Prostate gland (tissue), 2 donors: ENCODE measurements around the gene ITPKB. TPM values are rescaled to one million over a fixed set of nuclear protein-coding genes. Genes with fewer than 3 reads are reported as not detected.

Experiments
- DNase-seq: peaks from one replicate; pipeline ENCODE4 v3.0.0-alpha.2; 2019; ENCODE audit warnings: low spot score
- H3K27ac ChIP-seq, 2 donors: fragments of 200-600 bp; sonication (generic); 2 replicates each; pipeline ENCODE4 v1.5.1; 2017 to 2019
- H3K27me3 ChIP-seq: fragments of 200-600 bp; sonication (generic); replicated peaks from 2 replicates; pipeline ENCODE4 v1.5.1; 2019; ENCODE audit not compliant: insufficient read depth
- H3K36me3 ChIP-seq, 2 donors: fragments of 200-600 bp; sonication (generic); 1 replicate in 1 of 2; 2 replicates in 1 of 2; pipeline versions ENCODE4 v1.5.1 to v1.8.1; 2017 to 2019
- H3K4me1 ChIP-seq: fragments of 200-600 bp; sonication (generic); replicated peaks from 2 replicates; pipeline ENCODE4 v1.5.1; 2019
- H3K4me3 ChIP-seq, 2 donors: fragments of 200-600 bp; sonication (generic); 2 replicates each; pipeline ENCODE4 v1.5.1; 2017 to 2019
- H3K9me3 ChIP-seq: fragments of 200-600 bp; sonication (generic); 2 replicates; pipeline ENCODE4 v1.5.1; 2017
- POLR2A ChIP-seq: fragments of 450-650 bp; IDR thresholded peaks from one replicate; pipeline ENCODE4 v1.6.1; 2016; ENCODE audit warnings: antibody characterized with exemption, mild to moderate bottlenecking
- POLR2AphosphoS5 ChIP-seq: sonication (generic); formaldehyde crosslinking; IDR thresholded peaks from one replicate; pipeline ENCODE4 v1.6.1; 2017; ENCODE audit warnings: antibody characterized with exemption
- WGBS: methylation state at CpG from one replicate; pipeline ENCODE4 v1.1.5; 2018; 5-methylcytosine and 5-hydroxymethylcytosine counted together
- intact Hi-C: fragments of 100-400 bp; cut with DNase I; formaldehyde crosslinking; loops from one replicate; pipeline ENCODE4 v1.14.2; 2022
- total RNA-seq, 2 donors: library from RNA; depleted of rRNA; stranded (reverse); fragments of >200 nt; gene quantifications; one replicate each; pipeline ENCODE4 v1.1.0, GENCODE V29; 2016
- TF ChIP-seq, protein P1 (sequence below), 4 experiments: fragments of 200-600 bp in 2 of 4; fragments of 450-650 bp in 2 of 4; sonication (generic) in 2 of 4; IDR thresholded peaks; 1 replicate in 3 of 4; 2 replicates in 1 of 4; pipeline ENCODE4 v1.5.1; 2016 to 2019; ENCODE audit warnings: antibody characterized with exemption in 4 of 4, mild to moderate bottlenecking in 2 of 4, moderate library complexity in 2 of 4

Gene ITPKB
- total RNA-seq, 2 donors from 2014 or later, result 47.5 to 49.2 TPM

DNA sequence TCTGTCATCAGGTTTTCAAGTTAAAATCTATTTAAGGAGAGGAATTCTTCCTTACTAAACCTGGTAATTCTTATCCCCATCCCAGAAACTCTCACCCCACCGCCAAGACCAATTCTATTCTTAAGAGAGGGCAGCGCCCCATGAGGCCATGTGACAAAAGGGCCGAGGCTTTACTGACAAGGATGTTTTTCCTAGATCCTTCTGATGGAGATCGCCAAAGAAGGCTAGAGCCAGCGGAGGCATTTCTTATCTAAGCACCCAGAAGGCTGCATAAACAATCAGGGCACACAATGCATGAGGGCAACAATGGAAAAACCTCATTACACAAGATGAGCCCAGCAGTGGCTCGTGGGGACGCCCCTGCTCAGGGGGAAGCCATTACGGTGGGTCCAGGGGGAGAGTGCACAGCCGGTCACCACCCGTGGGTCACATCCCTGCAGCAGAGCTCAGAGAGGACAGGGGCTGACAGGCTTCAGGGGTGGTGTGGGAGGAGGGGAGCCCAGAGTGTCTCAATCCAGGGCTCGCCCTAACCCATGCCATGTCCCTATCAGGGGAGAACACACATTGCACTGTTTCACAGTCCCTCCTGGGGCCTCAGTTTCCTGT lies 88.7 kb downstream of the ITPKB start:
- H3K4me1 ChIP-seq, result peaks cover 12% of the 10 kb centered on the region
- intact Hi-C loops, result no loop called here
- TF ChIP-seq, protein P1, sequence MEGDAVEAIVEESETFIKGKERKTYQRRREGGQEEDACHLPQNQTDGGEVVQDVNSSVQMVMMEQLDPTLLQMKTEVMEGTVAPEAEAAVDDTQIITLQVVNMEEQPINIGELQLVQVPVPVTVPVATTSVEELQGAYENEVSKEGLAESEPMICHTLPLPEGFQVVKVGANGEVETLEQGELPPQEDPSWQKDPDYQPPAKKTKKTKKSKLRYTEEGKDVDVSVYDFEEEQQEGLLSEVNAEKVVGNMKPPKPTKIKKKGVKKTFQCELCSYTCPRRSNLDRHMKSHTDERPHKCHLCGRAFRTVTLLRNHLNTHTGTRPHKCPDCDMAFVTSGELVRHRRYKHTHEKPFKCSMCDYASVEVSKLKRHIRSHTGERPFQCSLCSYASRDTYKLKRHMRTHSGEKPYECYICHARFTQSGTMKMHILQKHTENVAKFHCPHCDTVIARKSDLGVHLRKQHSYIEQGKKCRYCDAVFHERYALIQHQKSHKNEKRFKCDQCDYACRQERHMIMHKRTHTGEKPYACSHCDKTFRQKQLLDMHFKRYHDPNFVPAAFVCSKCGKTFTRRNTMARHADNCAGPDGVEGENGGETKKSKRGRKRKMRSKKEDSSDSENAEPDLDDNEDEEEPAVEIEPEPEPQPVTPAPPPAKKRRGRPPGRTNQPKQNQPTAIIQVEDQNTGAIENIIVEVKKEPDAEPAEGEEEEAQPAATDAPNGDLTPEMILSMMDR (IDR thresholded peaks at IDR 0.05), result no peak
- TF ChIP-seq POLR2AphosphoS5 (no peak), POLR2A (no peak)
- no peaks in the 10 kb centered on the region for H3K9me3 ChIP-seq
- H3K27me3 ChIP-seq, result no peaks in the 10 kb centered on the region
- DNase-seq, result no peak
- H3K4me3 ChIP-seq, result no peak overlapping the region
- peaks cover 3 to 15% of the 10 kb centered on the region in 2 donors for H3K36me3 ChIP-seq
- 77% methylated on average over 10 of the region's 11 CpGs for WGBS
- peak overlapping the region in 1 of 2 donors; percentile 42 for H3K27ac ChIP-seq

DNA sequence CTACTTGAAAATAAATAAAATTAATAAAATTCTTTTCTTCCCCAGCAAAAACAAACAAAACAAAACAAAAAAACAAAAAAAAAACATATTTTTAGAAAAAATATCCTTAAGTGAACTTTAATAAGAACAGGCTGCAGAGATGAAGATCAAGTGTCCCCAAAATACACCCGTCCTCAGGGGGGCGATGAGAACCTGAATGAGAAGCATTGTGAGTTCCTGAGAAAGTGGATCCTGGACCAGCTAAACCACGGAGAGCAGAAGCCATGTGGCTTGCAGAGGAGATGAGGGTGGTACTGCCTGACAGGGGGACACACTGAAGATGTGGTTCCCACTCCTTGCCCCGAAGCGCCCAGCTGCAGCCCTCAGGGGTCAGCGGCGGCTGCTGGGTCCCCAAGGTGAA lies 89.3 kb downstream of the ITPKB start:
- Histone ChIP-seq H3K27ac (peak overlapping the region in 1 of 2 donors; percentile 42), H3K27me3 (no peaks in the 10 kb centered on the region), H3K4me3 (no peak overlapping the region), H3K4me1 (peaks cover 16% of the 10 kb centered on the region), H3K9me3 (no peaks in the 10 kb centered on the region), H3K36me3 (peaks cover 3 to 15% of the 10 kb centered on the region in 2 donors)
- TF ChIP-seq, protein P1 (IDR thresholded peaks at IDR 0.05), result peak in 2 of 4 experiments; percentile 31 to 51
- TF ChIP-seq POLR2AphosphoS5, result no peak
- no peak for DNase-seq
- intact Hi-C loops, result no loop called here
- 71% methylated on average over 7 of the region's 7 CpGs for WGBS

DNA sequence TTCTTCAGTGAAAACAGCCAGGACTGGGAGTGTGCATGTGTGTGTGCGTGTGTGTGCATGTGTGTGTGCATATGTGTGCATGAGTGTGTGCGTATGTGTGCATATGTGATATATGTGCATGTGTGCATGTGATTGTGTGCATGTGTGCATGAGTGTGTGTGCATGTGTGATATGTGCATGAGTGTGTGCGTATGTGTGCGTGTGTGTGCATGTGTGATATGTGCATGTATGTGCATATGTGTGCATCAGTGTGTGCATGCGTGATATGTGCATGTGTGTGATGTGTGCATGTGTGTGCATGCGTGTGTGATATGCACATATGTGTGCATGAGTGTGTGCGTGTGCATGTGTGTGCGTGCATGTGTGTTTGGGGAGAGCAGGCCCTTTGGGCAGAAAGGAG lies 89.8 kb downstream of the ITPKB start:
- Histone ChIP-seq H3K4me1 (peaks cover 16% of the 10 kb centered on the region), H3K36me3 (peaks cover 3 to 15% of the 10 kb centered on the region in 2 donors), H3K27me3 (no peaks in the 10 kb centered on the region), H3K4me3 (no peak overlapping the region), H3K27ac (no peak overlapping the region), H3K9me3 (no peaks in the 10 kb centered on the region)
- WGBS, result 93% methylated on average over 8 of the region's 8 CpGs
- intact Hi-C loops, result no loop called here
- no peak for DNase-seq
- TF ChIP-seq POLR2A, result no peak
- TF ChIP-seq, protein P1 (IDR thresholded peaks at IDR 0.05), result no peak
- no peak for TF ChIP-seq POLR2AphosphoS5

DNA sequence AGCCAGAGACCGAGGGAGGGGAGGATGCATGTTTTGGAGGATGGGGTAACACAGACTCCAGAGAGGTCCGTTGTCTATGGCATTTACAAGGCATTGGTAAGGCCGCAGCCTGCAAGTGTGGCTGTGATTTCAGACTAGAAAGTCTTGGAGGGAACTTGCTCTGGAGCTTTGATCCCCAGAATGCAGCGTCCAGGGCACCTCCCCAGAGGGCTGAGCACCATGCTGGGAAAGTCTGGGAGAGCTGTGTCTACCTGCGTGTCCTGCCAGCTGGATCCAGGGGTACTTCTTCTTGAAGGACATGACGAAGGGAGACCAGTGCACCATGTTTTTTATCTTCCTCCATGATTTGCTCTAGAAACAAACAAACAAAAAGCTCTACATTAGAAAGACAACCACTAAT lies 90.7 kb downstream of the ITPKB start:
- Histone ChIP-seq H3K27ac (no peak overlapping the region), H3K9me3 (no peaks in the 10 kb centered on the region), H3K27me3 (no peaks in the 10 kb centered on the region), H3K4me3 (no peak overlapping the region), H3K4me1 (peaks cover 16% of the 10 kb centered on the region), H3K36me3 (peaks cover 3 to 15% of the 10 kb centered on the region in 2 donors)
- TF ChIP-seq POLR2A (no peak), POLR2AphosphoS5 (no peak)
- TF ChIP-seq, protein P1 (IDR thresholded peaks at IDR 0.05), result no peak
- DNase-seq, result no peak
- intact Hi-C loops, result no loop called here
- 88% methylated on average over 6 of the region's 6 CpGs for WGBS

- Histone ChIP-seq H3K4me3 (no peak overlapping the region), H3K27ac (no peak overlapping the region), H3K9me3 (no peaks in the 10 kb centered on the region), H3K27me3 (no peaks in the 10 kb centered on the region), H3K36me3 (peaks cover 3 to 15% of the 10 kb centered on the region in 2 donors), H3K4me1 (peaks cover 16% of the 10 kb centered on the region)
- intact Hi-C loops, result no loop called here
- no peak for DNase-seq
- TF ChIP-seq POLR2AphosphoS5 (no peak), POLR2A (no peak)
- TF ChIP-seq, protein P1 (IDR thresholded peaks at IDR 0.05), result no peak
- WGBS, result 93% methylated on average over 8 of the region's 8 CpGs
Observed at GRCh38 chr1:226647719-226648118, 91.4 kb downstream of the ITPKB start.
